ENCODE data around the gene IDI1.
"Not testable (repeated sequence)": the region's sequence is repeated elsewhere in the genome, so short reads cannot be mapped to it uniquely, and the experiment has no call there.

Gene IDI1

DNA sequence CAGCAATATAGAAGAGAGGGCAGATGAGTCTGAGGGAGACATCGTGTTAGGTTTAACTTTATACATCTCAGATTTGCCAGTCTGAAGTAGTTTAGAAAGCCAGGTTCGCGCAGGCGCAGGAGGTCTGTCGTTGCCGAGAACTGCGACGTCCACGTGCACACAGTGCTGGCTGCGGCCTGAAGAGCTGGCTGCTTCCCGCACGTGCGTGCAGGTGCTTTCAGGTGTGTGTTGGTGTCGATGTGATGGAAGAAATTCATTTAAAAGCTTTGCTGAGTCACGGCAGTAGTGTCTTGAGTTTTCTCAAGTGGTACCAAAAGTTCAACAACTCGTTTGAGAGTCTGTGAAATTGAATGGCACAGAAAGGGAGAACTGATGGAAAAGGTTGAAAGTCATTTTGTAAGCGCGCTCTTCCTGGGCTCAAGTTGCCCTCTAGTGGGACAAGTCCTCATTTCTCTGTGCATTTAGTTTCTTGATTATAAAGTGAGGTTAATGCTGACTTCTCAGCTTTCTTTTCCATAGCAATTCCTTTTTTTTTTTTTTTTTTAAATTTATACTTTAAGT is 25.9 kb upstream of the IDI1 start:
- DNase-seq (ENCODE audit: low spot score in 2 of 2), result no peak
- H3K4me1 ChIP-seq, result no peaks in the 10 kb centered on the region
- no peaks in the 10 kb centered on the region for H3K9me3 ChIP-seq
- no peaks in the 10 kb centered on the region for H3K27me3 ChIP-seq (ENCODE audit: low read depth)
- H3K36me3 ChIP-seq (replicated peaks), result peaks cover 21% of the 10 kb centered on the region
- in situ Hi-C loops (cut with MboI; ENCODE audit: low sequenced_read_pairs), result no loop called here
- H3K4me3 ChIP-seq, result no peak overlapping the region

DNA sequence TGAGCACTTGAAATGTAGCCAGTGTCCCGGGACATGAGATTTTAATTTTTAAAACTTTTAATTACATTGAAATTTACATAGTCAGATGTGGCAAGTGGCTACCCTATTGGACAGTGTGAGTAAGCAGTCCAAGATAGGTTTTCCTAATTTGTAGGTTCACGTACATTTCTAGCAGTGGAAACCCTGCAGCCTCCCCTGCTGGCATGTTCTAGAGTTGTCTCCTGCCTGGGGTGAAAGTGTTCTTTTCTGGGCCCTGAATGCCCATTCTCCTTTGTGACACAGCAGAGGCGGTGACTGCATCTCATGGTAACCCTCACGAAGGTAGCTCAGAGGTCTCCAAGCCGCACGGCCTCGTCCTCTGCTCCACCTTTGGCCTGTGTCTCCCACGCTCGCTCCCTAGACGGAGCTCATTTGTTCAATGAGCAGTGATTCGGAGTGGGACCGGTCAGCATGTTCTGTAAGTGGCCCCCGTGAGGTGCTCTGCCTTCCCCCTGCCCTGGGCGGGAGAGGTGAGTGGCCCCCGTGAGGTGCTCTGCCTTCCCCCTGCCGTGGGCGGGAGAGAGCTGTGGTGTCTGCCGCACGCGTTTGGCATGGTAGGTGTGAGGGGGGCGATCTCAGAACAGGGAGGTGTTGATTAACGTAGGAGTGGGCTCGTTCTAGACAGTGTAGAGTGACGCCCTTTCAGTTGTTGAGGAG is 25.3 kb upstream of the IDI1 start:
- no peak for DNase-seq (ENCODE audit: low spot score in 2 of 2)
- no peak overlapping the region for H3K4me3 ChIP-seq
- H3K4me1 ChIP-seq, result no peaks in the 10 kb centered on the region
- no peaks in the 10 kb centered on the region for H3K9me3 ChIP-seq
- H3K27me3 ChIP-seq (ENCODE audit: low read depth), result no peaks in the 10 kb centered on the region
- in situ Hi-C loops (cut with MboI; ENCODE audit: low sequenced_read_pairs), result no loop called here
- peaks cover 18% of the 10 kb centered on the region for H3K36me3 ChIP-seq (replicated peaks)

DNA sequence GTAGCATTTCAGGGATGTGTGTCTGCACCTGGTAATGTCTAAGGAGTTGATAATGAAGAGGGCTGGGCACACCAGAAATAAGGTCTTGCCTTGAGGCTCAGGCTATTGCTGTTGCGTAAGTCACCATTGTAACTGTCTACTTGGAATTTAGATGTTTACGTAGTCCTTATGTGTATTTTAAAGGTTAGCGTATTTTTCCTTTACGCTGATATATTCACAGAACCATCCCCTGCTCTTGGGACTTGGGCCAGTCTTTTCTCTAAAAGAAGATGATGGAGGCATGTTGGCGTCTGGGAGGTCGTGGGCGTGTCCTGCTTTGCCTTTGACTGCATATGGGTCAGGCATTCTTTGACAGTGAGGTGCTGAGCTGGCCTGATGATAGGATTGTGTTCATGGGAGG is 22.0 kb upstream of the IDI1 start:
- Histone ChIP-seq H3K4me3 (no peak overlapping the region), H3K27me3 (ENCODE audit: low read depth) (no peaks in the 10 kb centered on the region), H3K9me3 (no peaks in the 10 kb centered on the region), H3K4me1 (no peaks in the 10 kb centered on the region), H3K36me3 (replicated peaks) (peaks cover 11% of the 10 kb centered on the region)
- in situ Hi-C loops (cut with MboI; ENCODE audit: low sequenced_read_pairs), result no loop called here
- DNase-seq (ENCODE audit: low spot score in 2 of 2), result no peak

DNA sequence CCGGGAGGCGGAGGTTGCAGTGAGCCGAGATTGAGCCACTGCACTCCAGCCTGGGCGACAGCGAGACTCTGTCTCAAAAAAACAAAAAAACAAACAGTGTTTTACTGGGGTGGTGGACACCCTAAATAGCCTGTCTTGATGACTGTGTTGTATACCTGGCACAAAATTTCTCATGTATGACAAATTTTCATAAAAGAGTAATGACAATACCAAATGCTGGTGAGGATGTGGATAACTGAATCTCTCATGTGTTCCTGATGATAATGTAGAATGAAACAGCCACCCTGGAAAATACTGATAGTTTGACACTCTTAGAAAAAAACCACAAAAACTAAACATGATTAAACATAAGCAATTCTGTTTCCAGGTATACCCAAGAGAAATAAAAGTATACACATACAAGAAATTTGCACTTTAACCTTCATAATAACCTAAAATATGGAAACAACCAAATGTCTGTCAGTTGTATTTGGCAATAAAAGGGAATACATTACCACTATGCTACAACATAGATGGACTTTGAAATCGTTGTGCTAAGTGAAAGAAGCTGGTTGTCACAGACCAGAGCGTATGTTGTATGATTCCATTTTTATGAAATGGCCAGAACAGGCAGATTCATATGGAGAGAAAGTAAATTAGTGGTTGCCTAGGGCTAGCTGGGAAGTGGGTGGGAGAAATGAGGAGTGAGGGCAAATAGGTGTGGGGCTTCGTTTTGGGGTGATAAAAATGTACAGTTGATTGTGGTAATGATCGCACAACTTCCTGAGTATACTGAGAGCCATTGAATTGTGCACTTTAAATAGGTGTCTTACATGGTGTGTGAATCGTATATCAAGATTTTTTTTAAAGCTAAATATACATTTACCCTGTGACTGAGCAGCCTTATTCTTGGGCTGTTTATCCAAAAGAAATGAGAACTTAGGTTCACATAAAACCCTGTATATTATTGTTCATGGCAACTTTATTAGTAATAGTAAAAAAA is 19.8 kb upstream of the IDI1 start:
- H3K4me3 ChIP-seq, result no peak overlapping the region
- in situ Hi-C loops (cut with MboI; ENCODE audit: low sequenced_read_pairs), result no loop called here

DNA sequence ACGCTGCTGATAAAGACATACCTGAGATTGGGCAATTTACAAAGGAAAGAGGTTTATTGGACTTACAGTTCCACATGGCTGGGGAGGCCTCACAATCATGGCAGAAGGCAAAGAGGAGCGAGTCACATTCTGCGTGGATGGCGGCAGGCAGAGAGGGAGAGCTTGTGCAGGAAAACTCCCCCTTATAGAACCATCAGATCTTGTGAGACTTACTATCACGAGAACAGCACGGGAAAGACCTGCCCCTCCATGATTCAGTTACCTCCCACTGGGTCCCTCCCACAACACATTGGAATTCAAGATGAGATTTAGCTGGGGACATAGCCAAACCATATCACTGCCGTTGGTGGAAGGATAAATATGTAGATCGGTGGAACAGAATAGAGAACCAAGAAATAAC is 17.8 kb upstream of the IDI1 start:
- in situ Hi-C loops (cut with MboI; ENCODE audit: low sequenced_read_pairs), result not testable (repeated sequence)

More for the DNA sequence above, 19.8 kb upstream of the IDI1 start:
- DNase-seq (ENCODE audit: low spot score in 2 of 2), result no peak
- H3K27me3 ChIP-seq (ENCODE audit: low read depth), result no peaks in the 10 kb centered on the region
- H3K9me3 ChIP-seq, result no peaks in the 10 kb centered on the region
- peaks cover 11% of the 10 kb centered on the region for H3K36me3 ChIP-seq (replicated peaks)
- peaks cover 5% of the 10 kb centered on the region for H3K4me1 ChIP-seq

DNA sequence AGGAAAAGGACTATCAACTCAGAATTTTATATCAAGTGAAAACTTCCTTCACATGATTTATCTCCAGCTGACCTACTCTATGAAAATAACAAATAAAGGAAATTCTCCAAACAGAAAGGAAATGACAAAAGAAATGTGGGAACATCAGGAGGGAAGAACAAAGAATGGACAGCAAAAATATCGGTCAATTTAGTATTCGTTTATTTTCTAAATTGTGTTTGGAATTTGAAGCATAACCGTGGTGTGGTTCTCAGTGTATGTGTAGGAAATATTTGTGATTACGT is 16.0 kb upstream of the IDI1 start:
- Histone ChIP-seq H3K27me3 (ENCODE audit: low read depth) (no peaks in the 10 kb centered on the region), H3K4me3 (no peak overlapping the region), H3K36me3 (replicated peaks) (no peaks in the 10 kb centered on the region), H3K9me3 (no peaks in the 10 kb centered on the region), H3K4me1 (peaks cover 19% of the 10 kb centered on the region)
- in situ Hi-C loops (cut with MboI; ENCODE audit: low sequenced_read_pairs), result no loop called here
- DNase-seq (ENCODE audit: low spot score in 2 of 2), result no peak

More for the DNA sequence above, 17.8 kb upstream of the IDI1 start:
- H3K4me1 ChIP-seq; H3K36me3 ChIP-seq (replicated peaks); H3K4me3 ChIP-seq; DNase-seq (ENCODE audit: low spot score in 2 of 2); H3K27me3 ChIP-seq (ENCODE audit: low read depth); H3K9me3 ChIP-seq: not testable (repeated sequence)

DNA sequence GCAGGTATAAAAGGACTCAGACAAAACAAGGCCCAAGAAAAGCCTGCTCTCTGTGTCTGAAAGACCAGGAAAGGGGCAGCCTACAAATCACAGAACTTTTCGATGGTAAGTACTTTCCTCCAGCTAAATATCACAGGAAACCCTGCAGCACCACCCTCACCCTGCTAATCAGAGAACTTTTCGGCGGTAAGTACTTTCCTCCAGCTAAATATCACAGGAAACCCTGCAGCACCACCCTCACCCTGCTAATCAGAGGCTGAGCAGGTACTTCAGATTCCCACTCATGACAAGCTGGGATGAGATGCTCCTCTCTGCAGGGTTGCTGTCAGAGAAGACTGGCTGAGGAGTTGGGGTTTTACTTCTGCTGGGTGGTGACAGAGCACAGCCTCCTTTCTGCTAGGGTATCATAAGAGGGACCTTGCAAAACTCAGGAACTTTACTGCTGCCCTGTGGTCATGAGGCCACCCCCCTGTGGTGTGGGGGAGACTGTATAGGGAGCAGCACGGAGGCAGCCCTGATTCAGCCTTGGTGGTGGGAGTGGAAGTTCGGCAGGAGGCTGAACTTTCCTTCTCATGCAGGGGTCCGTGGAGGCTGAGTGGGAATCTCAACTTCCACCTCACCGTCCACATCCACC is 14.4 kb upstream of the IDI1 start:
- Histone ChIP-seq H3K4me1 (peaks cover 19% of the 10 kb centered on the region), H3K27me3 (ENCODE audit: low read depth) (no peaks in the 10 kb centered on the region)

DNA sequence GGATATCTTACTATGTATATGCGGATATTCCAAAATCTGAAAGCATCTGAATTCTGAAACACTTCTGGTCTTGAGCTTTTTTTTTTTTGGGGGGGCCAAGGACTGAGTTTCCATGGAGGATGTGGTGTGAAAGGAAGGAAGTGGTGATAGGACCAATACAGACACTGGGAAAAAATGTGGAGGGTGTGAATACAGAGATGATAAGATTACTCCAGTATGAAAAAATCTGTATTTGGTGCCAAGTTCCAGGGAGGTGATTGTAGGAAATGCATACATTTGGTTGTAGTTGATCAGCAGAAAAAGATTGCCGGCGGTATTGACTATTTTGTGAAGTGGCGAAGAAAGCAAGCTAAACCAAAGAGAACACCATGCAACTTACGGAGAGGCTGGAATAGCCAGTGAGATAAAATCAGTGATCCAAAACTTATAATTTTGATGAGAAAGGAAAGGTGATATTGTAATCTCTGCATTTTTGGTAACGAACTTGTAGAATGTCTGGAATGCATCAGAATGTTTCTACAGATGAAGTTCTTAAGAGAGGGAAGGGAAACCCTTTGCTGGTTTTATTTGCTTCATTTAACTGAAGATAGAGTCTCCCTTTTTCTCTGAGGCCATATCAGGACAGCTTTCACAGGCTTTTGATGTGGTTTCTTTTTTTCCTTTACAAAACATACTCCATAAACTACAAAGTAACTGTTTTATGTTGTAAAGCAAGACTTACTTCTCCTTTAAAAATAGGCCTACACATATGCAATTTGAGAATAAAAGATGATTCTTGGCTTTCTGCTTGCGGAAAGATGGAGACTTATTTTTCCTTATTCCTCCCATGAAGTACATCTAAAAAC is 13.2 kb upstream of the IDI1 start:
- Histone ChIP-seq H3K4me3 (no peak overlapping the region), H3K36me3 (replicated peaks) (no peaks in the 10 kb centered on the region), H3K4me1 (peaks cover 19% of the 10 kb centered on the region), H3K9me3 (no peaks in the 10 kb centered on the region), H3K27me3 (ENCODE audit: low read depth) (no peaks in the 10 kb centered on the region)
- DNase-seq (ENCODE audit: low spot score in 2 of 2), result no peak
- in situ Hi-C loops (cut with MboI; ENCODE audit: low sequenced_read_pairs), result no loop called here

More for the DNA sequence above, 14.4 kb upstream of the IDI1 start:
- in situ Hi-C loops (cut with MboI; ENCODE audit: low sequenced_read_pairs), result no loop called here
- H3K36me3 ChIP-seq (replicated peaks), result no peaks in the 10 kb centered on the region
- no peak for DNase-seq (ENCODE audit: low spot score in 2 of 2)
- no peak overlapping the region for H3K4me3 ChIP-seq
- H3K9me3 ChIP-seq, result no peaks in the 10 kb centered on the region

DNA sequence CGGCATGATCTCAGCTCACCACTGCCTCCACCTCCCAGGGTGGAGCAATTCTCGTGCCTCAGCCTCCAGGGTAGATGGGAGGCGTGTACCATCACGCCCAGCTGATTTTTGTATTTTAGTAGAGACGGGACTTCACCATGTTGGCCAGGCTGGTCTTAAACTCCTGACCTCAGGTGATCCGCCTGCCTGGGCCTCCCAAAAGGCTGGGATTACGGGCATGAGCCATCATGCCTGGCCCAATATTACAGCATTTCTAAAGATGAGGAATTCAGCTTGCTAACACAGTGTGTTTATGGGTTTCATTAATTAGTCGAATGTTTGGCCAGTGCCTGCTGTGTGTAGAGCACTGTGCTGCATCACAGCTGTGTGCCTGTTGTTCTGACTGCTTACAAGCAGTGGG is 11.0 kb upstream of the IDI1 start:
- Histone ChIP-seq H3K36me3 (replicated peaks) (no peaks in the 10 kb centered on the region), H3K4me3 (no peak overlapping the region), H3K4me1 (peaks cover 24% of the 10 kb centered on the region), H3K27me3 (ENCODE audit: low read depth) (no peaks in the 10 kb centered on the region), H3K9me3 (no peaks in the 10 kb centered on the region)
- no peak for DNase-seq (ENCODE audit: low spot score in 2 of 2)
- in situ Hi-C loops (cut with MboI; ENCODE audit: low sequenced_read_pairs), result no loop called here

DNA sequence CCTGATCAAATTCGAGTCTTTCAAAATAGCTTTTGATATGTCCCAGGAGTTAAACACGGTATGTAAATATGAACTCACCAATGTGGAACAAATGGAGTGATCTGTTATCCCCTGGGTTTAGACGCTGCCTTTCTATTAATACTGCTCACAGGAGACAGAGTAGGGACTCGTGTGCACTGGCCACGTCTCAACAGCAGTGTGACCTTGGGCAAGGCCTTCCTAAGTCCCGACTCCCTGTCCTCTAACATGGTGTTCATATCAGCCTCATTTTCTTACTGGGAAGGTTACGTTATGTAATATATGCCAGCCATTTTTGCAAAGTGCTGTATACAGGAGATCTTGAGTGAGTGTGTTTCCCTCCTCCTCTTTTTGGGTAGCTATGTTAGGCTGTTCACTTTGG is 9.1 kb upstream of the IDI1 start:
- Histone ChIP-seq H3K4me3 (no peak overlapping the region; the same call in 1 of the 2 replicates), H3K36me3 (replicated peaks) (peaks cover 13% of the 10 kb centered on the region), H3K9me3 (no peaks in the 10 kb centered on the region), H3K4me1 (peaks cover 26% of the 10 kb centered on the region), H3K27me3 (ENCODE audit: low read depth) (no peaks in the 10 kb centered on the region)
- DNase-seq (ENCODE audit: low spot score in 2 of 2), result no peak
- in situ Hi-C loops (cut with MboI; ENCODE audit: low sequenced_read_pairs), result no loop called here

DNA sequence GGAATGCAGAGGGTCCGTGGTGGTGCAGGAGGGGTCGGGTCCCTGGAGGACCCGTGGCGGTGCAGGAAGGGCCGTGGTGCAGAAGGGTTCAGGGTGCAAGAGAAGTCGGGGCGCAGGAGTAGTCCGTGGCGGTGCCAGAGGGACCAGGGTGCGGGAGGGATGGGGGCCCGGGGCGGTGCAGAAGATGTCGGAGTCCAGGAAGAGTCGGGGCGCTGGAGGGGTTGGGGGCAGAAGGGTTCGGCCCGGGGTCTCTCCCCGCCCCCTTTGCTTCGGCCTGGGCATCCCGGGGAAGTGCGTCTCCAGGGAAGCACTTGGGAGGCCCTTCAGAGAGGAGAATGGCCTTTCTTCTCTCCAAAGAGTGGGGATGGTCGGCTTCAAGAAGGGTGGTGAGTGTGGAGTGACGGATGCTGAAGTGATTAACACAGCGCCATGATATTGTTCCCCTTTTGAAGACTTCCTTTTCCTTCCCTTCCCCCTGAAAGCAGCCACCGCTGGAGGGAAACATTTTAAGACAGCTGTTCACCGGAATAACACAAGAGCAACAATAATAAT is 8.3 kb upstream of the IDI1 start:
- H3K4me3 ChIP-seq, result peak overlapping the region; percentile 96
- in situ Hi-C loops (cut with MboI; ENCODE audit: low sequenced_read_pairs), result no loop called here
- no peaks in the 10 kb centered on the region for H3K9me3 ChIP-seq
- no peaks in the 10 kb centered on the region for H3K27me3 ChIP-seq (ENCODE audit: low read depth)
- H3K36me3 ChIP-seq (replicated peaks), result peaks cover 18% of the 10 kb centered on the region
- DNase-seq (ENCODE audit: low spot score in 2 of 2), result peak in 1 of 2 experiments; percentile 30
- H3K4me1 ChIP-seq, result peaks cover 31% of the 10 kb centered on the region

DNA sequence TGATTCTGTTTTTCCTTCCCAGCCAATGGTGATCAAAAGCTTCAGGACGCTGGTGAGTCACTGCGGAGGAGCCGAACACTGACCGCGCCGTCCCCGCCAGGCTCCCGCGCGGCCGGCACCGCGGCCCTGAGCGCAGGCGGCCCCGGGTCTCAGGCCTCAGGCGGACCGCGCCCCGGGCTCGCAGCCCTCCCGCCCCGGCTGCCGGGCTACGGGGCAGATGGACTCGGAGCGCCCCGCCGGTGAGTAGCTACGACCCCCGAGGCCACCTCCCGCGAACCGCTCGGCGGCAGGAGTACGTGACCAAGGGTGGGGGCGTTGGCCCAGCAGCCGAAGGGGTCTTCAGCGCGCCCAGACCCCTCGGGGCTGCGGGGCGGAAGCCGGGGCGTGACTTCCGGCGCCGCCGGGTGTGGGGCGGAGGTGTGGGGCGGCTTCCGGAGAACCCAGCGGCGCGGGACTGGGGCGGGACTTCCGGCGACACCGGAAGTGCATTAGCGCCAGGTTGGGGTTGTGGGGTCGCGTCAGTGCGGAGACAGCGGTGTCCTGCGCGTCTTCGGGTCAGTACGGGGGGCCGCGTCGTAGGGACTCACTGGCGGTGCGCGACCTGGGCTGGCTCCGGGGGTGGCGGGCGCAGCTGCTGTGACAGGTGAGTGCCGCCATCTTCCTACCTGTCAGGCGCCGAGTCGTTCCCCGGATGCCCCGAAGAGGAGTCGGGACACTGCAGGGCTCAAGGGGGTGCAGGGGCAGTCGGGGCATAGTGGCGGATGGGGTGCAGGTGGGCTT is 7.6 kb upstream of the IDI1 start, which contains the start of gene WDR37:
Gene WDR37, plus strand, starts transcription at position 60 of the 780 bp plus-strand sequence. CDS start 15,771 bp downstream, outside the sequence.
- Histone ChIP-seq H3K9me3 (no peaks in the 10 kb centered on the region), H3K36me3 (replicated peaks) (peaks cover 18% of the 10 kb centered on the region), H3K4me3 (peak within 1 kb of the TSS; percentile 96), H3K4me1 (peaks cover 31% of the 10 kb centered on the region), H3K27me3 (ENCODE audit: low read depth) (no peaks in the 10 kb centered on the region)
- DNase-seq (ENCODE audit: low spot score in 2 of 2), result peak; percentile 67 to 92
- in situ Hi-C loops (cut with MboI; ENCODE audit: low sequenced_read_pairs), result no loop called here
